Endodermal cell (in vitro differentiated cells): ENCODE measurements around the gene ARMC8. TPM values are rescaled to one million over a fixed set of nuclear protein-coding genes. Genes with fewer than 3 reads are reported as not detected.

Experiments
- DNase-seq: peaks from one replicate; pipeline ENCODE4 v3.0.0-alpha.2; 2017
- H3K27ac ChIP-seq: 2 replicates; pipeline ENCODE4 v1.5.1; 2013; ENCODE audit warnings: mild to moderate bottlenecking, low read depth, low read length, moderate library complexity
- H3K27me3 ChIP-seq: 2 replicates; pipeline ENCODE4 v1.6.1; 2013; ENCODE audit warnings: mild to moderate bottlenecking, low read length, moderate library complexity; ENCODE audit not compliant: insufficient read depth, control insufficient read depth, poor library complexity, severe bottlenecking
- H3K36me3 ChIP-seq: 2 replicates; pipeline ENCODE4 v1.7.0; 2013; ENCODE audit warnings: mild to moderate bottlenecking, low read length, moderate library complexity; ENCODE audit not compliant: control insufficient read depth, insufficient read depth
- H3K4me1 ChIP-seq: one replicate; pipeline ENCODE4 v1.7.0; 2013; ENCODE audit warnings: low read length; ENCODE audit not compliant: control insufficient read depth, insufficient read depth
- H3K4me3 ChIP-seq: 2 replicates; pipeline ENCODE4 v1.5.1; 2013; ENCODE audit warnings: mild to moderate bottlenecking, low read length, moderate library complexity
- H3K9ac ChIP-seq: 2 replicates; pipeline ENCODE4 v1.6.1; 2013; ENCODE audit warnings: mild to moderate bottlenecking, low read length, moderate library complexity; ENCODE audit not compliant: poor library complexity, severe bottlenecking; ENCODE audit errors: extremely low read depth
- H3K9me3 ChIP-seq: 2 replicates; pipeline ENCODE4 v1.6.1; 2013; ENCODE audit warnings: mild to moderate bottlenecking, low read length, moderate library complexity; ENCODE audit not compliant: control insufficient read depth
- H3K27ac Mint-ChIP-seq: 2 replicates; pipeline ENCODE4 v1.8.0; 2020; ENCODE audit warnings: mixed read lengths
- H3K27me3 Mint-ChIP-seq: 2 replicates; pipeline ENCODE4 v1.8.0; 2021; ENCODE audit warnings: mild to moderate bottlenecking, mixed read lengths; ENCODE audit not compliant: insufficient read depth
- H3K36me3 Mint-ChIP-seq: 2 replicates; pipeline ENCODE4 v1.8.0; 2020; ENCODE audit warnings: low read depth, mixed read lengths
- H3K4me1 Mint-ChIP-seq: 2 replicates; pipeline ENCODE4 v1.8.0; 2020; ENCODE audit warnings: mixed read lengths
- H3K4me3 Mint-ChIP-seq: 2 replicates; pipeline ENCODE4 v1.8.0; 2020; ENCODE audit warnings: mild to moderate bottlenecking, moderate library complexity, mixed read lengths
- H3K9me3 Mint-ChIP-seq: 2 replicates; pipeline ENCODE4 v1.8.0; 2020; ENCODE audit warnings: mild to moderate bottlenecking, mixed read lengths
- WGBS, 2 experiments: methylation state at CpG; one replicate each; pipeline versions ENCODE4 v1.1.5 to v1.1.7; 2013; ENCODE audit warnings: missing lambda C conversion rate in 2 of 2, mixed read lengths in 1 of 2; ENCODE audit not compliant: insufficient coverage in 1 of 2, insufficient read length in 1 of 2; 5-methylcytosine and 5-hydroxymethylcytosine counted together
- total RNA-seq, 2 donors: library from RNA; stranded (reverse); fragmentation: NEBNext Ultra II Directional in 1 of 2; extraction: Animal tissue kit (Norgen Biotek cat#: 25700) in 1 of 2; gene quantifications; 2 replicates in 1 of 2; 3 replicates in 1 of 2; pipeline ENCODE4 v1.2.1, GENCODE V29; 2021
- TF ChIP-seq, protein P1 (sequence below): fragments of 200-600 bp; sonication (generic); conservative IDR thresholded peaks from 2 replicates; pipeline ENCODE4 v1.5.0; 2021; ENCODE audit warnings: antibody characterized with exemption, mild to moderate bottlenecking

The ARMC8 gene
- total RNA-seq, 2 donors from 2014 or later: 58.6 to 60.4 TPM

DNA sequence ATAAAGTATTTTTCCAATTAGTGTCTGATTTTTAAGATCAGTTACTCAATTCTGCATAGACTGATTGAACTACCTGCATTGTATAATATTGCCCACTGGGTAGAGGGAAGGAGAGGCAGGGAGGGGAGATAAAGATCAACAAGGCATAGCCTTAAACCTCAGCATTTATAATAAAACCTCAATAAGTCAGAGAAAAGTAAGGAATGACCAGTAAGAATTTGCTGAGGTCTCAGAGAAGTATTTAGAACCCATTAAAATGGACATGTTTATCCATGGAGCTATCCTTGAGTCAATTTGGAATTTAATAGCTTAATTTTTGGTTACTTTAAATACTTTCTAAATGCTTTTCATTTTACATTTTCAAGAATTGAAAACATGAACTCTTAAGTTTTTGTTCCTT lies 62.5 kb downstream of the ARMC8 start:
- no peak for DNase-seq
- Mint-ChIP-seq H3K4me3 (no peak overlapping the region), H3K27ac (no peak overlapping the region), H3K9me3 (no peaks in the 10 kb centered on the region), H3K4me1 (no peaks in the 10 kb centered on the region), H3K36me3 (peaks cover 39% of the 10 kb centered on the region), H3K27me3 (no peaks in the 10 kb centered on the region)
- Histone ChIP-seq H3K27me3 (no peaks in the 10 kb centered on the region), H3K9me3 (no peaks in the 10 kb centered on the region), H3K27ac (no peak overlapping the region), H3K36me3 (peaks cover 55% of the 10 kb centered on the region), H3K4me1 (no peaks in the 10 kb centered on the region), H3K9ac (no peak overlapping the region), H3K4me3 (no peak overlapping the region)
- TF ChIP-seq, protein P1, sequence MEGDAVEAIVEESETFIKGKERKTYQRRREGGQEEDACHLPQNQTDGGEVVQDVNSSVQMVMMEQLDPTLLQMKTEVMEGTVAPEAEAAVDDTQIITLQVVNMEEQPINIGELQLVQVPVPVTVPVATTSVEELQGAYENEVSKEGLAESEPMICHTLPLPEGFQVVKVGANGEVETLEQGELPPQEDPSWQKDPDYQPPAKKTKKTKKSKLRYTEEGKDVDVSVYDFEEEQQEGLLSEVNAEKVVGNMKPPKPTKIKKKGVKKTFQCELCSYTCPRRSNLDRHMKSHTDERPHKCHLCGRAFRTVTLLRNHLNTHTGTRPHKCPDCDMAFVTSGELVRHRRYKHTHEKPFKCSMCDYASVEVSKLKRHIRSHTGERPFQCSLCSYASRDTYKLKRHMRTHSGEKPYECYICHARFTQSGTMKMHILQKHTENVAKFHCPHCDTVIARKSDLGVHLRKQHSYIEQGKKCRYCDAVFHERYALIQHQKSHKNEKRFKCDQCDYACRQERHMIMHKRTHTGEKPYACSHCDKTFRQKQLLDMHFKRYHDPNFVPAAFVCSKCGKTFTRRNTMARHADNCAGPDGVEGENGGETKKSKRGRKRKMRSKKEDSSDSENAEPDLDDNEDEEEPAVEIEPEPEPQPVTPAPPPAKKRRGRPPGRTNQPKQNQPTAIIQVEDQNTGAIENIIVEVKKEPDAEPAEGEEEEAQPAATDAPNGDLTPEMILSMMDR: no peak

GRCh38 chr3:138253609-138254008 lies 66.5 kb downstream of the ARMC8 start:
- no peak overlapping the region for H3K27ac Mint-ChIP-seq
- TF ChIP-seq, protein P1: no peak
- Histone ChIP-seq H3K9ac (no peak overlapping the region), H3K4me1 (no peaks in the 10 kb centered on the region), H3K9me3 (no peaks in the 10 kb centered on the region), H3K4me3 (no peak overlapping the region), H3K27me3 (no peaks in the 10 kb centered on the region), H3K27ac (no peak overlapping the region), H3K36me3 (peaks cover 24% of the 10 kb centered on the region)
- no peaks in the 10 kb centered on the region for H3K4me1 Mint-ChIP-seq
- WGBS, 2 experiments: 83 to 100% methylated on average over 1 of the region's 1 CpG
- DNase-seq: no peak
- no peaks in the 10 kb centered on the region for H3K9me3 Mint-ChIP-seq
- H3K27me3 Mint-ChIP-seq: no peaks in the 10 kb centered on the region
- peaks cover 18% of the 10 kb centered on the region for H3K36me3 Mint-ChIP-seq
- no peak overlapping the region for H3K4me3 Mint-ChIP-seq

- Mint-ChIP-seq H3K36me3 (peaks cover 13% of the 10 kb centered on the region), H3K27me3 (no peaks in the 10 kb centered on the region), H3K27ac (no peak overlapping the region), H3K4me3 (no peak overlapping the region), H3K9me3 (no peaks in the 10 kb centered on the region), H3K4me1 (no peaks in the 10 kb centered on the region)
- Histone ChIP-seq H3K4me1 (no peaks in the 10 kb centered on the region), H3K9me3 (no peaks in the 10 kb centered on the region), H3K4me3 (no peak overlapping the region), H3K36me3 (peaks cover 18% of the 10 kb centered on the region), H3K27ac (no peak overlapping the region), H3K27me3 (no peaks in the 10 kb centered on the region), H3K9ac (no peak overlapping the region)
- DNase-seq: no peak
- TF ChIP-seq, protein P1: no peak
- WGBS, 2 experiments: 89 to 100% methylated on average over 1 of the region's 1 CpG
Measured at GRCh38 chr3:138254216-138254615, 67.1 kb downstream of the ARMC8 start.
